Measurements from ENCODE around the gene ANKLE2. TPM values are rescaled to one million over a fixed set of nuclear protein-coding genes. Genes with fewer than 3 reads are reported as not detected.

ANKLE2 gene
- total RNA-seq, 3 donors from 2014 or later: 64.2 to 75.4 (median 73.5) TPM

- Histone ChIP-seq H3K9me3 (no peaks in the 10 kb centered on the region), H3K4me3 (no peak overlapping the region), H3K36me3 (no peaks in the 10 kb centered on the region), H3K4me1 (peaks cover 7 to 13% of the 10 kb centered on the region in 2 donors), H3K27me3 (no peaks in the 10 kb centered on the region), H3K27ac (no peak overlapping the region)
- intact Hi-C loops (cut with DNase I; ENCODE audit: low total_unique reads): no loop called here
- TF ChIP-seq POLR2A (IDR thresholded peaks at IDR 0.05) (no peak), CTCF (IDR thresholded peaks at IDR 0.05) (no peak), POLR2AphosphoS5 (IDR thresholded peaks at IDR 0.05) (no peak)
- no peak for DNase-seq (ENCODE audit: low spot score in 2 of 2)
Measured at GRCh38 chr12:132707241-132707640, 54.4 kb downstream of the ANKLE2 start.

GRCh38 chr12:132703641-132704040, 58.0 kb downstream of the ANKLE2 start:
- TF ChIP-seq POLR2AphosphoS5 (IDR thresholded peaks at IDR 0.05) (no peak), POLR2A (IDR thresholded peaks at IDR 0.05) (no peak), CTCF (IDR thresholded peaks at IDR 0.05) (no peak)
- Histone ChIP-seq H3K27ac (no peak overlapping the region), H3K9me3 (no peaks in the 10 kb centered on the region), H3K27me3 (no peaks in the 10 kb centered on the region), H3K4me3 (no peak overlapping the region), H3K36me3 (no peaks in the 10 kb centered on the region), H3K4me1 (no peaks in the 10 kb centered on the region)
- intact Hi-C loops (cut with DNase I; ENCODE audit: low total_unique reads): no loop called here
- DNase-seq (ENCODE audit: low spot score in 2 of 2): no peak

GRCh38 chr12:132702640-132703039, 59.0 kb downstream of the ANKLE2 start:
- DNase-seq (ENCODE audit: low spot score in 2 of 2): no peak
- intact Hi-C loops (cut with DNase I; ENCODE audit: low total_unique reads): loop anchor here (1.0 kb wide), 1 partner anchor 11 kb away; no protein-coding TSS in a partner anchor
- Histone ChIP-seq H3K36me3 (no peaks in the 10 kb centered on the region), H3K4me3 (no peak overlapping the region), H3K9me3 (no peaks in the 10 kb centered on the region), H3K4me1 (no peaks in the 10 kb centered on the region), H3K27ac (no peak overlapping the region), H3K27me3 (no peaks in the 10 kb centered on the region)
- no peak for TF ChIP-seq POLR2AphosphoS5 (IDR thresholded peaks at IDR 0.05)
- no peak for TF ChIP-seq POLR2A (IDR thresholded peaks at IDR 0.05)
- no peak for TF ChIP-seq CTCF (IDR thresholded peaks at IDR 0.05)

- TF ChIP-seq POLR2AphosphoS5 (IDR thresholded peaks at IDR 0.05) (no peak), CTCF (IDR thresholded peaks at IDR 0.05) (no peak), POLR2A (IDR thresholded peaks at IDR 0.05) (no peak)
- DNase-seq (ENCODE audit: low spot score in 2 of 2): no peak
- Histone ChIP-seq H3K9me3 (no peaks in the 10 kb centered on the region), H3K27me3 (no peaks in the 10 kb centered on the region), H3K4me1 (no peaks in the 10 kb centered on the region), H3K4me3 (no peak overlapping the region), H3K27ac (no peak overlapping the region), H3K36me3 (no peaks in the 10 kb centered on the region)
- intact Hi-C loops (cut with DNase I; ENCODE audit: low total_unique reads): no loop called here
Measured at GRCh38 chr12:132700212-132700822, 61.3 kb downstream of the ANKLE2 start.

- no peak for DNase-seq (ENCODE audit: low spot score in 2 of 2)
- H3K27me3 ChIP-seq: no peaks in the 10 kb centered on the region
- H3K4me1 ChIP-seq: no peaks in the 10 kb centered on the region
- intact Hi-C loops (cut with DNase I; ENCODE audit: low total_unique reads): no loop called here
- H3K36me3 ChIP-seq: no peaks in the 10 kb centered on the region
- no peak overlapping the region for H3K4me3 ChIP-seq
- no peak overlapping the region for H3K27ac ChIP-seq
- H3K9me3 ChIP-seq: no peaks in the 10 kb centered on the region
- no peak for TF ChIP-seq POLR2AphosphoS5 (IDR thresholded peaks at IDR 0.05)
- no peak for TF ChIP-seq POLR2A (IDR thresholded peaks at IDR 0.05)
- no peak for TF ChIP-seq CTCF (IDR thresholded peaks at IDR 0.05)
Measured at GRCh38 chr12:132698341-132698740, 63.3 kb downstream of the ANKLE2 start.

Measured in breast epithelium (tissue), 4 donors.